ENCODE data around the gene PTPRK. TPM values are rescaled to one million over a fixed set of nuclear protein-coding genes. Genes with fewer than 3 reads are reported as not detected.

The PTPRK gene
- total RNA-seq, 1 experiment from 2014 or later = 53.8 TPM

DNA sequence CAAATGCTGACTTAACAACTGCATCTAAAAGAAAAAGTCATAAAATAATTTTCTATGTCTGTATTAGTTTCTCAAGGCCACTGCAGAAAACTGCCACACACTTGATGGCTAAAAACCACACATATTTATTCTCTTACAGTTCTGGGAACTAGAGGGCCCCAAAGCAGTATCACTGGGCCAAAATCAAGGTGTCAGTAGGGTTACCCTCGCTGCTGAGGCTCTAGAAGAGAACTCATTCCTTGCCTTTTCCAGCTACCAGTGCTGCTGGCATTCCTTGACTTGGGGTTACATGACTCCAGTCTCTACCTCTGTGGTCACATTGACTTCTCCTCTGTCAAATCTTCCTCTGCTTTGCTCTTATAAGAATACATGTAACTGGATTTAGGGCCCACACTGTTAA is 494.9 kb downstream of the PTPRK start:
- Histone ChIP-seq H3K9ac (ENCODE audit: low read length) (no peak overlapping the region), H3K4me3 (ENCODE audit: low read length) (no peak overlapping the region), H3K9me2 (replicated peaks; ENCODE audit: low read length) (no peaks in the 10 kb centered on the region), H3K4me2 (ENCODE audit: low read length) (no peak overlapping the region), H3K79me2 (ENCODE audit: low read length) (no peaks in the 10 kb centered on the region), H4K20me1 (ENCODE audit: low read length) (no peaks in the 10 kb centered on the region), H2AFZ (ENCODE audit: low read length) (no peak overlapping the region), H3K36me3 (ENCODE audit: low read depth, low read length) (no peaks in the 10 kb centered on the region), H3K4me1 (ENCODE audit: insufficient read depth, low read length) (no peaks in the 10 kb centered on the region), H3K27me3 (ENCODE audit: low read length) (no peaks in the 10 kb centered on the region), H3K27ac (ENCODE audit: low read length) (no peak overlapping the region), H3F3A (ENCODE audit: low read length, unreplicated experiment) (no peaks in the 10 kb centered on the region), H3K9me3 (ENCODE audit: low read length) (no peaks in the 10 kb centered on the region)
- intact Hi-C loops (cut with micrococcal nuclease) = no loop called here
- TF ChIP-seq EZH2phosphoT487 (IDR thresholded peaks at IDR 0.05; ENCODE audit: borderline replicate concordance, low read length) (no peak), EZH2 (IDR thresholded peaks at IDR 0.05; ENCODE audit: low read length, unreplicated experiment) (no peak)
- TF ChIP-seq, protein P1, sequence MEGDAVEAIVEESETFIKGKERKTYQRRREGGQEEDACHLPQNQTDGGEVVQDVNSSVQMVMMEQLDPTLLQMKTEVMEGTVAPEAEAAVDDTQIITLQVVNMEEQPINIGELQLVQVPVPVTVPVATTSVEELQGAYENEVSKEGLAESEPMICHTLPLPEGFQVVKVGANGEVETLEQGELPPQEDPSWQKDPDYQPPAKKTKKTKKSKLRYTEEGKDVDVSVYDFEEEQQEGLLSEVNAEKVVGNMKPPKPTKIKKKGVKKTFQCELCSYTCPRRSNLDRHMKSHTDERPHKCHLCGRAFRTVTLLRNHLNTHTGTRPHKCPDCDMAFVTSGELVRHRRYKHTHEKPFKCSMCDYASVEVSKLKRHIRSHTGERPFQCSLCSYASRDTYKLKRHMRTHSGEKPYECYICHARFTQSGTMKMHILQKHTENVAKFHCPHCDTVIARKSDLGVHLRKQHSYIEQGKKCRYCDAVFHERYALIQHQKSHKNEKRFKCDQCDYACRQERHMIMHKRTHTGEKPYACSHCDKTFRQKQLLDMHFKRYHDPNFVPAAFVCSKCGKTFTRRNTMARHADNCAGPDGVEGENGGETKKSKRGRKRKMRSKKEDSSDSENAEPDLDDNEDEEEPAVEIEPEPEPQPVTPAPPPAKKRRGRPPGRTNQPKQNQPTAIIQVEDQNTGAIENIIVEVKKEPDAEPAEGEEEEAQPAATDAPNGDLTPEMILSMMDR (conservative IDR thresholded peaks at IDR 0.05; ENCODE audit: low read depth, low read length) = no peak
- no TSS peak for BruUV-seq (replicated peaks)
- POLR2A ChIA-PET (ENCODE audit: unreplicated experiment) = no interaction called here
- ATAC-seq = no peak
- no peak for DNase-seq
- CTCF ChIA-PET = no interaction called here

DNA sequence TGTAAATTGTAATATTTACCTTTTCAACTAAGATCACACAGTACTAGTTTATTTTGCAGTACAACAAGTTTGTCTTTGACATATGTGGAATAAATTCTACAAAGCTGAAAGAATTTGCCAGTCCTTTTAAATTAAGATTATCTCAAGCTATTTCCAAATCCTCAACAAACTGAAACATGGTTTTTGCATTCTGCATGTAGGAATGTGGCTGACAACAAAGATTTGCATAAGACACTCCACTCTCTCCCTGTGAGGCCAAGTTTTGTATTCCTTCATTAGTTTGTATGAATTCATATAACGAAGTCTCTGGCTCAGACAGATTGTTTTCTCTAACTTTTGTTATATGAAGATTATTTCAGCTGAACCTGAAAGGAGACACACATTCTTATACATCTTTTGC is 495.4 kb downstream of the PTPRK start:
- H3K9ac ChIP-seq (ENCODE audit: low read length) = no peak overlapping the region
- H3K27ac ChIP-seq (ENCODE audit: low read length) = no peak overlapping the region
- no peaks in the 10 kb centered on the region for H3F3A ChIP-seq (ENCODE audit: low read length, unreplicated experiment)
- no peak overlapping the region for H3K4me3 ChIP-seq (ENCODE audit: low read length)
- POLR2A ChIA-PET (ENCODE audit: unreplicated experiment) = no interaction called here
- CTCF ChIA-PET = no interaction called here
- no peaks in the 10 kb centered on the region for H3K9me2 ChIP-seq (replicated peaks; ENCODE audit: low read length)
- H3K9me3 ChIP-seq (ENCODE audit: low read length) = no peaks in the 10 kb centered on the region
- BruUV-seq (replicated peaks) = no TSS peak
- intact Hi-C loops (cut with micrococcal nuclease) = no loop called here
- H3K27me3 ChIP-seq (ENCODE audit: low read length) = no peaks in the 10 kb centered on the region
- H3K79me2 ChIP-seq (ENCODE audit: low read length) = no peaks in the 10 kb centered on the region
- no peaks in the 10 kb centered on the region for H3K36me3 ChIP-seq (ENCODE audit: low read depth, low read length)
- no peak overlapping the region for H2AFZ ChIP-seq (ENCODE audit: low read length)
- TF ChIP-seq EZH2phosphoT487 (IDR thresholded peaks at IDR 0.05; ENCODE audit: borderline replicate concordance, low read length) (no peak), EZH2 (IDR thresholded peaks at IDR 0.05; ENCODE audit: low read length, unreplicated experiment) (no peak)
- TF ChIP-seq, protein P1 (conservative IDR thresholded peaks at IDR 0.05; ENCODE audit: low read depth, low read length) = no peak
- H4K20me1 ChIP-seq (ENCODE audit: low read length) = no peaks in the 10 kb centered on the region
- no peaks in the 10 kb centered on the region for H3K4me1 ChIP-seq (ENCODE audit: insufficient read depth, low read length)
- H3K4me2 ChIP-seq (ENCODE audit: low read length) = no peak overlapping the region
- ATAC-seq = no peak
- DNase-seq = no peak

DNA sequence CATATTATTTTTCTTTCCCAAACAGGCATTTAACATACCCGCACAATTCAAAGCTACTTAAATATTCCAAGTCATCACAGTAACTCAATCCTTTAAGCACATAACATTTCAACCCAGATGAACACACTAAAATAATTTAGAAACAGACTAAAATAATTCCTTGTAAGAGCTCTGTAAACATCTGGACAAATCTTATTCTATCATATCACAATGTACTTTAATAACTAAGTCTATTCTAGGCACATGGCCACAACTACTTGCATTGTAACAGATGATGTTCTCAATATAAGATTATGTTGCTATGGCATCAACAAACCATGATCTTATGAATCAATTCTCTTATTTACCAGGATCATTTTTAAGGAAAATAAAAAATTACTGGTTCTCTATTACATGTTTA is 496.4 kb downstream of the PTPRK start:
- Histone ChIP-seq H3K9ac (ENCODE audit: low read length) (no peak overlapping the region), H2AFZ (ENCODE audit: low read length) (no peak overlapping the region), H3F3A (ENCODE audit: low read length, unreplicated experiment) (no peaks in the 10 kb centered on the region), H3K27me3 (ENCODE audit: low read length) (no peaks in the 10 kb centered on the region), H4K20me1 (ENCODE audit: low read length) (no peaks in the 10 kb centered on the region), H3K79me2 (ENCODE audit: low read length) (no peaks in the 10 kb centered on the region), H3K36me3 (ENCODE audit: low read depth, low read length) (no peaks in the 10 kb centered on the region), H3K27ac (ENCODE audit: low read length) (no peak overlapping the region), H3K4me3 (ENCODE audit: low read length) (no peak overlapping the region), H3K4me2 (ENCODE audit: low read length) (no peak overlapping the region), H3K9me2 (replicated peaks; ENCODE audit: low read length) (no peaks in the 10 kb centered on the region), H3K4me1 (ENCODE audit: insufficient read depth, low read length) (no peaks in the 10 kb centered on the region), H3K9me3 (ENCODE audit: low read length) (no peaks in the 10 kb centered on the region)
- no peak for ATAC-seq
- TF ChIP-seq, protein P1 (conservative IDR thresholded peaks at IDR 0.05; ENCODE audit: low read depth, low read length) = no peak
- TF ChIP-seq EZH2phosphoT487 (IDR thresholded peaks at IDR 0.05; ENCODE audit: borderline replicate concordance, low read length) = no peak
- no peak for TF ChIP-seq EZH2 (IDR thresholded peaks at IDR 0.05; ENCODE audit: low read length, unreplicated experiment)
- BruUV-seq (replicated peaks) = no TSS peak
- intact Hi-C loops (cut with micrococcal nuclease) = no loop called here
- POLR2A ChIA-PET (ENCODE audit: unreplicated experiment) = no interaction called here
- DNase-seq = no peak
- CTCF ChIA-PET = no interaction called here

Measured in PC-3 (cell line).